SK-N-SH treated with all-trans-retinoic acid at 6 μM for 48 hours (cell line): ENCODE results near the gene TSSK3.

Source experiments
- ATAC-seq: fragments of 200-7000 bp; cut with Tn5 transposase; 3 replicates; pipeline ENCODE4 v1.9.1; 2020; ENCODE audit warnings: mild to moderate bottlenecking, moderate library complexity
- ARNTL ChIP-seq: fragments of 450-650 bp; formaldehyde crosslinking; IDR thresholded peaks from 2 replicates; pipeline ENCODE4 v1.5.0; 2020; ENCODE audit warnings: low read depth, mild to moderate bottlenecking, moderate library complexity, borderline replicate concordance
- BACH2 ChIP-seq: fragments of 250-450 bp; sonication (Bioruptor Pico); IDR thresholded peaks from 2 replicates; pipeline ENCODE4 v1.9.0; 2021; ENCODE audit warnings: mild to moderate bottlenecking, borderline replicate concordance
- CREB5 ChIP-seq: fragments of 250-450 bp; sonication (Bioruptor Pico); IDR thresholded peaks from 2 replicates; pipeline ENCODE4 v1.5.1; 2020; ENCODE audit warnings: low read depth, mild to moderate bottlenecking, moderate library complexity
- CSDC2 ChIP-seq: fragments of 250-450 bp; sonication (Bioruptor Pico); IDR thresholded peaks from 2 replicates; pipeline ENCODE4 v1.5.0; 2020; ENCODE audit warnings: mild to moderate bottlenecking, moderate library complexity
- CSRNP3 ChIP-seq: fragments of 250-450 bp; sonication (Bioruptor Pico); IDR thresholded peaks from 2 replicates; pipeline ENCODE4 v1.5.1; 2021; ENCODE audit warnings: mild to moderate bottlenecking, moderate library complexity
- ESRRG ChIP-seq: fragments of 250-450 bp; sonication (Bioruptor Pico); IDR thresholded peaks from 2 replicates; pipeline ENCODE4 v1.6.1; 2021; ENCODE audit warnings: mild to moderate bottlenecking
- GLIS3 ChIP-seq: fragments of 250-450 bp; sonication (Bioruptor Pico); IDR thresholded peaks from 2 replicates; pipeline ENCODE4 v1.5.0; 2020; ENCODE audit warnings: mild to moderate bottlenecking, moderate library complexity
- ISL1 ChIP-seq: fragments of 250-450 bp; sonication (Bioruptor Pico); IDR thresholded peaks from 2 replicates; pipeline ENCODE4 v2.1.2; 2022; ENCODE audit warnings: mild to moderate bottlenecking, moderate library complexity
- OSR1 ChIP-seq: fragments of 250-450 bp; sonication (Bioruptor Pico); IDR thresholded peaks from 2 replicates; pipeline ENCODE4 v1.8.0; 2022; ENCODE audit warnings: moderate library complexity, mild to moderate bottlenecking, inconsistent platforms
- POU6F1 ChIP-seq: fragments of 250-450 bp; sonication (Bioruptor Pico); IDR thresholded peaks from 2 replicates; pipeline ENCODE4 v1.8.0; 2021; ENCODE audit warnings: low read depth, mild to moderate bottlenecking, moderate library complexity, borderline replicate concordance
- PPARA ChIP-seq: fragments of 250-450 bp; sonication (Bioruptor Pico); IDR thresholded peaks from 2 replicates; pipeline ENCODE4 v1.5.0; 2020; ENCODE audit warnings: mild to moderate bottlenecking, borderline replicate concordance
- RARB ChIP-seq: fragments of 250-450 bp; sonication (Bioruptor Pico); IDR thresholded peaks from 2 replicates; pipeline ENCODE4 v1.8.0; 2021; ENCODE audit warnings: mild to moderate bottlenecking, moderate library complexity
- SNAI2 ChIP-seq: fragments of 250-450 bp; sonication (Bioruptor Pico); IDR thresholded peaks from 2 replicates; pipeline ENCODE4 v1.5.0; 2020; ENCODE audit warnings: mild to moderate bottlenecking, moderate library complexity
- TCF4 ChIP-seq: fragments of 250-450 bp; sonication (Bioruptor Pico); IDR thresholded peaks from 2 replicates; pipeline ENCODE4 v1.8.0; 2021; ENCODE audit warnings: mild to moderate bottlenecking, moderate library complexity, borderline replicate concordance
- TOX ChIP-seq: fragments of 250-450 bp; sonication (Bioruptor Pico); IDR thresholded peaks from 2 replicates; pipeline ENCODE4 v1.8.0; 2021; ENCODE audit warnings: mild to moderate bottlenecking, moderate library complexity, borderline replicate concordance
- TSHZ2 ChIP-seq: fragments of 250-450 bp; sonication (Bioruptor Pico); IDR thresholded peaks from 2 replicates; pipeline ENCODE4 v1.5.0; 2020; ENCODE audit warnings: mild to moderate bottlenecking, moderate library complexity
- ZC3H10 ChIP-seq: fragments of 250-450 bp; sonication (Bioruptor Pico); IDR thresholded peaks from 2 replicates; pipeline ENCODE4 v1.5.1; 2021; ENCODE audit warnings: mild to moderate bottlenecking, moderate library complexity
- ZFP3 ChIP-seq: fragments of 250-450 bp; sonication (Bioruptor Pico); IDR thresholded peaks from 2 replicates; pipeline ENCODE4 v1.5.0; 2020; ENCODE audit warnings: mild to moderate bottlenecking, moderate library complexity
- ZFP30 ChIP-seq: fragments of 450-650 bp; formaldehyde crosslinking; IDR thresholded peaks from 2 replicates; pipeline ENCODE4 v1.5.0; 2022; ENCODE audit warnings: mild to moderate bottlenecking, moderate library complexity
- ZNF565 ChIP-seq: fragments of 450-650 bp; formaldehyde crosslinking; conservative IDR thresholded peaks from 2 replicates; pipeline ENCODE4 v1.5.0; 2020; ENCODE audit warnings: low read depth, mild to moderate bottlenecking, moderate library complexity
- ZNF70 ChIP-seq: fragments of 450-650 bp; formaldehyde crosslinking; IDR thresholded peaks from 2 replicates; pipeline ENCODE4 v1.5.0; 2020; ENCODE audit warnings: mild to moderate bottlenecking, moderate library complexity
- ZNF8 ChIP-seq: fragments of 450-650 bp; formaldehyde crosslinking; IDR thresholded peaks from 2 replicates; pipeline ENCODE4 v1.5.0; 2020; ENCODE audit warnings: mild to moderate bottlenecking, moderate library complexity
- TF ChIP-seq, protein P1 (sequence below): fragments of 250-450 bp; sonication (Bioruptor Pico); IDR thresholded peaks from 2 replicates; pipeline ENCODE4 v1.8.0; 2020; ENCODE audit warnings: mild to moderate bottlenecking, moderate library complexity, borderline replicate concordance

The TSSK3 gene

GRCh38 chr1:32349211-32349708, 13.1 kb upstream of the TSSK3 start:
- ATAC-seq, result no peak
- no peak for TF ChIP-seq ZC3H10 (CRISPR knock-in tag)

DNA sequence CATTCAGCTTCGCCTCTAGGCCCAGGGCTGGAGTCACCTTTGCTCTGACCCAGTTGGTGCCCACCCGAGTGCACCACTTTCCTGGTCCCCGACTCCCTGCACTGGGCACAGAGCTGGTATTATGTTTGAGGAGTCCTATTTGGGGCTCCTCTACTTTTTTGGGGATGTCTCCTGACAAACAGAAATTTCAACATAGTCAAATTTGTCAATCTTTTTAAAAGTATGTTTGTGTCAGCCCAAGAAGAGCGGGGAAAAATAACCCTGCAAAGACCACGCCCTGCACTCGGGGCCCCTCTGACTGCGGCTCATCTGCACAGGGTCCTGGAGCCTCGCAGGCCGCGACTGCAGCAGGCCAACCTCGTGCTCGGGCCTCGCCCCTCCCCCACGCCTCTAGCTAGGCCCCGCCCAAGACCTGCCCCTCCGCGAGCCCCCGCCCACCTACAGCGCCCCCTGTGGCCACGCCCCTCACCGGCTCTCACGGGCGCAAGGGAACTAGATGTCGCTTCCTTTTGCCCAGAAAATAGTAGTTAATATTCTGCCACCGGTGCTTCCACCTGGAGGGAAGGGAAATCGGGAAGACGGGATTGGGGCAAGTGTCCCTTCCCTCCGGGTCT, 11.4 kb upstream of the TSSK3 start:
- ATAC-seq, result peak; percentile 60
- TF ChIP-seq ZFP3, result no peak
- TF ChIP-seq TCF4 (CRISPR knock-in tag), result no peak
- no peak for TF ChIP-seq ESRRG

- TF ChIP-seq ZFP3 (0 out of 2 replicates have a peak, but pooled peaks have one; percentile 18), ZFP30 (CRISPR knock-in tag) (no peak), TOX (no peak), TSHZ2 (CRISPR knock-in tag) (no peak), ZNF70 (CRISPR knock-in tag) (0 out of 2 replicates have a peak, but pooled peaks have one; percentile 10), RARB (CRISPR knock-in tag) (no peak), SNAI2 (CRISPR knock-in tag) (0 out of 2 replicates have a peak, but pooled peaks have one; percentile 32), ZC3H10 (CRISPR knock-in tag) (no peak), OSR1 (CRISPR knock-in tag) (no peak), CSRNP3 (no peak), POU6F1 (CRISPR knock-in tag) (no peak), ISL1 (CRISPR knock-in tag) (no peak), PPARA (CRISPR knock-in tag) (no peak), ZNF565 (no peak), GLIS3 (CRISPR knock-in tag) (no peak), ESRRG (no peak), TCF4 (CRISPR knock-in tag) (no peak), CREB5 (CRISPR knock-in tag) (no peak), BACH2 (CRISPR knock-in tag) (no peak), CSDC2 (CRISPR knock-in tag) (no peak), ARNTL (CRISPR knock-in tag) (no peak), ZNF8 (0 out of 2 replicates have a peak, but pooled peaks have one; percentile 18)
- TF ChIP-seq, protein P1, sequence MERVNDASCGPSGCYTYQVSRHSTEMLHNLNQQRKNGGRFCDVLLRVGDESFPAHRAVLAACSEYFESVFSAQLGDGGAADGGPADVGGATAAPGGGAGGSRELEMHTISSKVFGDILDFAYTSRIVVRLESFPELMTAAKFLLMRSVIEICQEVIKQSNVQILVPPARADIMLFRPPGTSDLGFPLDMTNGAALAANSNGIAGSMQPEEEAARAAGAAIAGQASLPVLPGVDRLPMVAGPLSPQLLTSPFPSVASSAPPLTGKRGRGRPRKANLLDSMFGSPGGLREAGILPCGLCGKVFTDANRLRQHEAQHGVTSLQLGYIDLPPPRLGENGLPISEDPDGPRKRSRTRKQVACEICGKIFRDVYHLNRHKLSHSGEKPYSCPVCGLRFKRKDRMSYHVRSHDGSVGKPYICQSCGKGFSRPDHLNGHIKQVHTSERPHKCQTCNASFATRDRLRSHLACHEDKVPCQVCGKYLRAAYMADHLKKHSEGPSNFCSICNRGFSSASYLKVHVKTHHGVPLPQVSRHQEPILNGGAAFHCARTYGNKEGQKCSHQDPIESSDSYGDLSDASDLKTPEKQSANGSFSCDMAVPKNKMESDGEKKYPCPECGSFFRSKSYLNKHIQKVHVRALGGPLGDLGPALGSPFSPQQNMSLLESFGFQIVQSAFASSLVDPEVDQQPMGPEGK (CRISPR knock-in tag), result no peak
Measured at GRCh38 chr1:32351399-32352238, 10.7 kb upstream of the TSSK3 start.

More at GRCh38 chr1:32351399-32352238, 10.7 kb upstream of the TSSK3 start:
- peak; percentile 96 for ATAC-seq
